Osteocyte (in vitro differentiated cells): ENCODE measurements around the gene RARG. TPM values are rescaled to one million over a fixed set of nuclear protein-coding genes. Genes with fewer than 3 reads are reported as not detected.
A peak's percentile ranks its signal among the peaks of the same experiment; 100 is the strongest.

ENCODE experiments used
- DNase-seq: peaks from one replicate; pipeline ENCODE4 v3.0.0; 2021; ENCODE audit warnings: mixed read lengths; ENCODE audit not compliant: unreplicated experiment; ENCODE audit errors: extremely low spot score
- H3K27ac Mint-ChIP-seq: one replicate; pipeline ENCODE4 v1.8.0; 2021; ENCODE audit warnings: mild to moderate bottlenecking, mixed read lengths; ENCODE audit not compliant: unreplicated experiment
- H3K27me3 Mint-ChIP-seq: one replicate; pipeline ENCODE4 v1.8.0; 2021; ENCODE audit warnings: mixed read lengths; ENCODE audit not compliant: unreplicated experiment
- H3K36me3 Mint-ChIP-seq: one replicate; pipeline ENCODE4 v1.8.0; 2021; ENCODE audit warnings: mixed read lengths; ENCODE audit not compliant: unreplicated experiment
- H3K4me1 Mint-ChIP-seq: one replicate; pipeline ENCODE4 v1.8.0; 2021; ENCODE audit warnings: mixed read lengths; ENCODE audit not compliant: unreplicated experiment
- H3K4me3 Mint-ChIP-seq: one replicate; pipeline ENCODE4 v1.8.0; 2021; ENCODE audit warnings: mild to moderate bottlenecking, moderate library complexity, mixed read lengths; ENCODE audit not compliant: unreplicated experiment
- H3K9me3 Mint-ChIP-seq: one replicate; pipeline ENCODE4 v1.8.0; 2021; ENCODE audit warnings: mixed read lengths; ENCODE audit not compliant: unreplicated experiment
- CTCF ChIP-seq: fragments of 200-600 bp; sonication (generic); IDR thresholded peaks from 2 replicates; pipeline ENCODE4 v1.5.0; 2021; ENCODE audit warnings: antibody characterized with exemption, mild to moderate bottlenecking, moderate library complexity
- total RNA-seq: library from RNA; stranded (reverse); gene quantifications from 2 replicates; pipeline ENCODE4 v1.2.1, GENCODE V29; 2021

RARG gene
- total RNA-seq, 1 donor from 2014 or later: 31.6 TPM

DNA sequence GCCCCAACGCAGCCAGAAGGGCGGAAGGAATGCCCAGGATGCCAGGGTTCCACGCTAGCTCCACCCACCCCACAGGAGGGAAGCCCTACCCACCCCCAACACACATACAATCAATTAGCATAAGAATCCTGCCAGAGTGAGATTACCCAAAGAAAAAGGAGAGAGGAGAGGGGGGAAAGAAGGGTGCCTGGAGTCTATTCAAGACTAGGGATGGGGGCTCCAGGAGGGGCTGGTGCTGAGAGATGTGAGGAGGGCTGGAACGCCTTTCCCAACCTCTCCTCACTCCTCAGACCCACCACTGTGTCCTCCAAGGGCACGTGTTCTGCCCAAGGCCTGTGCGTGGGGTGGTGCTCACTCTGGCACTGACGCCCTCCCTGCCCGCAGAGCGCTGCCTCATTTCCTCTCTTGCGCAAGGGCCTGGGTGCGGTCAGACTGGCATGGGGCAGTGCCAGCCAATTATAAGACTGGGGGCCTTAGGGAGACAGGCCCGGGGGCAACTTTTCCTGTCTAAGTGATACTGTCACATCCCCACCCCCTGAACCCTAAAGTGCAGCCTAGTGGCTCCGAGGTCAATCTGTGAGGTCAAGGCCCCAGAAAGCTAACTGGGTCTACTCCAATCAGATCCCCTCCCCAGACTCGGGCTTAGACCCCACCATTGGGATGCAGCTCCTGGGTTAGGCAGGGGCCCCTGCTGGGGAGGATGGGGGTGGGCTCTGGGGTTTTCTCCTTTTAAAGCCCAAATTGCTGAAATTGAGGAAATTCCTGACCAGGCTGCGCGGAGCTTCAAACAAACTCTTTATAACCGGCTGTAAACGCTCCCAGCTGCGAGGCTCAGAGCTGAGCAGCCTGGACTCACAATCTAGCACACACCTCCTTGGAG lies 14.7 kb downstream of the RARG start:
- Mint-ChIP-seq H3K27me3 (no peaks in the 10 kb centered on the region), H3K4me3 (peak overlapping the region; percentile 6), H3K4me1 (peaks cover 41% of the 10 kb centered on the region), H3K36me3 (peaks cover 12% of the 10 kb centered on the region), H3K27ac (peak overlapping the region; percentile 35), H3K9me3 (no peaks in the 10 kb centered on the region)
- TF ChIP-seq CTCF: no peak
- no peak for DNase-seq

- Mint-ChIP-seq H3K4me1 (peaks cover 30% of the 10 kb centered on the region), H3K27ac (no peak overlapping the region), H3K4me3 (no peak overlapping the region), H3K27me3 (no peaks in the 10 kb centered on the region), H3K9me3 (no peaks in the 10 kb centered on the region), H3K36me3 (peaks cover 23% of the 10 kb centered on the region)
- no peak for TF ChIP-seq CTCF
- no peak for DNase-seq
Observed at GRCh38 chr12:53215497-53215896, 16.5 kb downstream of the RARG start.

DNA sequence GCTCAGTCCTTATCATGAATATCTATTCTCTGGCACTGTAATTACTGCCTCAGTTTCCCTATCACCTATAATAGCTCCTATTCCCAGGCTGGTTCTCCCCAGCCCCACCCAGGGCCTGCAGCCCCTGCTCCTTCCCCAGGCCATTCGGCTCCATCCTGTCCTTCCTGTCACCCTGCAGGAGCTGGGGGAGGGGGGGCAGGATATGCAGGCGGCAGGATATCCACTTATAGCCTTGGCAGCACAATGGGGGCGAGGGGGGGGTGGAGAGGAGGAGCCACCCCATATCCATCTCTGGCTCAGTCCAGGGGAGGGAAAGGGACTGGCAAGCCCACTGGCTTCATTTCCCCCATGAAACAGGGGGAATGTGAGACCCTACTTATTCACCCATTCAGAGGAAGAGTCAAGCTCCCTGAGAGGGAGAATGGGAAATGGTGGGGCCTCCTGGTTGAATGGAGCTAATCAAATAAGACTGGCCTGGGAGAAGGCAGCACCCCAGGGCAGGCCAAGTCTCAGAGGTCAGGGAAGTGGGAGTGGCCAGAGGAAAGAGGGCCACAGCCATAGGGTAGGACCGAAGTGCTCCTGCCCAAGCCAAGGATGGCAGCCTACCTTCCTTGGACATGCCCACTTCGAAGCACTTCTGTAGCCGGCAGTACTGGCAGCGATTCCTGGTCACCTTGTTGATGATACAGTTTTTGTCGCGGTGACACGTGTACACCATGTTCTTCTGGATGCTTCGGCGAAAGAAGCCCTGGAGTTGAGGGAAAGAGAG lies 17.1 kb downstream of the RARG start:
- no peak overlapping the region for H3K27ac Mint-ChIP-seq
- DNase-seq: no peak
- peaks cover 27% of the 10 kb centered on the region for H3K4me1 Mint-ChIP-seq
- no peak for TF ChIP-seq CTCF
- H3K36me3 Mint-ChIP-seq: peaks cover 27% of the 10 kb centered on the region
- no peak overlapping the region for H3K4me3 Mint-ChIP-seq
- no peaks in the 10 kb centered on the region for H3K27me3 Mint-ChIP-seq
- H3K9me3 Mint-ChIP-seq: no peaks in the 10 kb centered on the region

GRCh38 chr12:53214221-53214620 lies 17.8 kb downstream of the RARG start:
- peaks cover 21% of the 10 kb centered on the region for H3K4me1 Mint-ChIP-seq
- H3K27me3 Mint-ChIP-seq: no peaks in the 10 kb centered on the region
- H3K4me3 Mint-ChIP-seq: no peak overlapping the region
- DNase-seq: no peak
- H3K9me3 Mint-ChIP-seq: no peaks in the 10 kb centered on the region
- TF ChIP-seq CTCF: no peak
- H3K27ac Mint-ChIP-seq: no peak overlapping the region
- peaks cover 27% of the 10 kb centered on the region for H3K36me3 Mint-ChIP-seq

GRCh38 chr12:53213348-53213747 lies 18.7 kb downstream of the RARG start:
- H3K27me3 Mint-ChIP-seq: no peaks in the 10 kb centered on the region
- peak overlapping the region; percentile 3 for H3K27ac Mint-ChIP-seq
- TF ChIP-seq CTCF: peak; percentile 98
- H3K36me3 Mint-ChIP-seq: peaks cover 29% of the 10 kb centered on the region
- H3K4me3 Mint-ChIP-seq: no peak overlapping the region
- peak; percentile 95 for DNase-seq
- no peaks in the 10 kb centered on the region for H3K9me3 Mint-ChIP-seq
- H3K4me1 Mint-ChIP-seq: peaks cover 18% of the 10 kb centered on the region
